HG02642 (cell line): ENCODE data around the gene MYCBP2.

Experiments
- ATAC-seq: cut with Tn5 transposase; IDR thresholded peaks from one replicate; pipeline ENCODE4 v1.9.1; 2021; ENCODE audit warnings: mild to moderate bottlenecking; ENCODE audit not compliant: unreplicated experiment, poor library complexity

The MYCBP2 gene

DNA sequence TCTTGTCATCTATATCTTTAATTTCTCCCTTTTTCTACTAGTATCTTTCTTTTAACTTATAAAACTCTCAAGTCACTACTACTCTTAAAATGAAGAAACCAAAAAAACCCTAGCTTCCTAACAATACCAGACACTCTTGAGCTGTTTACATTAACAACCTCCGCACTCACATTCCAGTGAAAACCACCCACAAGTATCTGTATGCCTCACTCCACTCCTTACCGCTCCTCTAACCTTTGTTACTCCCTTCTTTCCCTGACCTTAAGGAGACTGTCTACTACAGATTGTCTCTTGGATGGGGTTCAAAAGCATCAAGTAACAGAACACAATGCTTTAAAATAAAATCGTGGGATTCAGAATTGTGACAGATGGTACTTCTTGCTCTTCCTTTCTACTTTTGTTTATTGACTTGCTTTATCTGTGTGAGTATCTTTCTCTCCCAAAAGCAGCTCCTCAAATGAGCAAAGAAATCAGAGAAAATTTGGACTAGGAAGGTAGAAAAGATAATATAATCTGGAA lies 189.9 kb downstream of the MYCBP2 start:
- no peak for ATAC-seq

DNA sequence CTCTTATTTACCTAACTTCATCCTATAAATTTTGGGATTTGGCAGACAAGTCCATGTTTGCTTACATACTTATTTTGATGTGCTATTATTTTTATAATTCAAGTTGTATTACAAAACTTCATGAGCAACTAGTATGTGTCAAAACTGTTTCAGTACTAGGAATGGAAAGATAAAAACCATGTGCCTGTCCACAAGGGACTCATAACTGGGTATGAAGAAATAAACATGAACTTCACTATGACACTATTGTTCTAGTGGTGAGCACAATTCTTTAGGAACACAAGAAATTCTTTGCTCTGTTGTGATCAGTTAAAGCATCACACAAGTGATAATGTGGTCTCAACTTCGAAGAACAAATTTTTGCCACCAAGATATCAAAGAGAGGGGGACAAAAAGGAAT lies 202.5 kb downstream of the MYCBP2 start:
- ATAC-seq = no peak

DNA sequence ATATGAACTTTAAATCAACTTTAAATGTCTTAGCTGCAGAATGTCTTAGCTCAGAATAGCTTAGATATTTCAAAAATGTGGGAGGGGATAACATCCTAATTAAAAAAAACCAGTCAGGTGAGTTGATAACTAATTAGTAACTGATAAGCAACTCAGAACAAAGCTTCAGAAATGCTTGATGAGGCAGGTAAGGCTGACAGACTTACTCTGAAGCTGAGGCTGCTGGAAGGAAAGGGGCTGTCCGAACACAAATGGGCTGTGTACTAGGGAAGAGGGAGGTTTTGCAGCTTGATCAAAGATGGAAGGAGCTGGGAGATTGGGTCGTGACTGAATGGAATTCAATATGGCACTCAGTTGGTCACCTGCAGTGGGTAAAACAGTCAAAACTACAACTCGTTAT lies 208.8 kb downstream of the MYCBP2 start:
- no peak for ATAC-seq

DNA sequence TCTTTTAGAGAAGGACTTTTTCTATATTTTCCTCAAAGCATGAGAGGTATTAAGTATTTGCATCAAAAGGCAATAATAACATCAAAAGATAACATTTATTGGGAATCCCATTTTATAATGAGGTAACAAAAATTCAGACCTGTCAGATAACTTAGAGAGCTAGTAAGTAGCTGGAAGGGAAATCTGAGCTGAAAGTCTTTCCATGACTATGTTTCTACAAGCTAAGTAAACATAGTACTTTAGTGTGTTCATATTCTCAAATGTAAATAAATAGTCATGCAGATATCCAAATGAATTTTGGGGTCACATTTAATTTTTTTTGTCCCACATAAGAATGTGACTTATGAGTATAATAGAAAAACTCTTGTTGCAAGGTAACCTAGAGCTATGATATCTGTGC lies 212.6 kb downstream of the MYCBP2 start:
- ATAC-seq = no peak

DNA sequence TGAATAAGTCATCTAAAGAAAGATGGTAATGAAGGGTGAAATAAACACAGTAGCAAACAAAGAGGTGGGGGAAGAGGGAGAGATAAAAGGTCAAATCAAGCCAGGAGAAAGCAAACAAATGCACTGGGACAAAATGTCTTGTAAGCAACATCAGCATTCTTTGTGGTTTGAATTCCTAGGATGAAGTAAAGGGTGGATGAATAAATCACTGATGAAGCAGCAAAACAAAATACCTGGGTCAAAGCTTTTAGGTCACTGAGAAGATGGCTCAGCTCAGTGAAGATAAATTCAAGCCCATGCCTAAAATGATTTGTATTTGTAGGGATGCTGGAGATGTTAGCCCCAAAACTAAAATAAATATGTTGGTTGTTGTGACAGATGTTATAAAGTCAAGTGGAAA lies 213.4 kb downstream of the MYCBP2 start:
- no peak for ATAC-seq

DNA sequence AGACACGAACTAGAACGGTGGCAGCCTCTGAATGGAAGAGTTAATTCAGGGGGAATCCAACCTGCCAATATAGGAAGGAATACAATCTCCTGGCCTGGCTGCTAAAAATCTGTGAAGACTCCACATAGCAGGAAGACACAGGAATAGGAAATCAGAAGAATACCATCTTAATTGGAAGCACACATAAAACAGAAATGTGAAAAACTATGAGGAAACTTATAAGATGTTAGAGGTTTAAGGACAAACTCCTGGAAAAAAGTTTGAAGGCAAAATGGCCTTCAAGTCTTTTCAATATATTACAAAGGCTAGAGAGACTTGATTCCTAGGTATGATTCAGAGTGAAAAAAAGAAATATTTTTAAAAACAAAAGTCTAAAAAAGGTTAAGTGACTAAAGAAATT lies 221.8 kb downstream of the MYCBP2 start:
- ATAC-seq = no peak

DNA sequence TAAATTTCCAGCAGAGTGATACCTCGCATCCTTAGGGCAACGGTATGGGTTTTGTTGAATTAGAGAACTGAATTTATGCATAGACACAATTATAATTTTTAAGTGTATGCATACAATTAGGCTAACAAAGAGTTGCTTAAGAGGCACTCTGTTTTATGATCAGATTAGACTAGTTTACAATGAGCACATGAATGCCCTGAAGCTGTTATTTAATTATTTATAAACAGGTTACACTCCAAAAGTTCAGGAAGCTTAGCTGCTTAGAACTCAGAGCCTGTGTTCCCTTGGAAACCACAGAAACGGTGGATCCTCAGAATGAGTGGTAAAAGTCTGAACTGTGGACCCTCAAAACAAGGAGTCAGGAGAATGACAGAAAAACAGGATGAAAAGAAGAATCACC lies 227.5 kb downstream of the MYCBP2 start:
- ATAC-seq = no peak

DNA sequence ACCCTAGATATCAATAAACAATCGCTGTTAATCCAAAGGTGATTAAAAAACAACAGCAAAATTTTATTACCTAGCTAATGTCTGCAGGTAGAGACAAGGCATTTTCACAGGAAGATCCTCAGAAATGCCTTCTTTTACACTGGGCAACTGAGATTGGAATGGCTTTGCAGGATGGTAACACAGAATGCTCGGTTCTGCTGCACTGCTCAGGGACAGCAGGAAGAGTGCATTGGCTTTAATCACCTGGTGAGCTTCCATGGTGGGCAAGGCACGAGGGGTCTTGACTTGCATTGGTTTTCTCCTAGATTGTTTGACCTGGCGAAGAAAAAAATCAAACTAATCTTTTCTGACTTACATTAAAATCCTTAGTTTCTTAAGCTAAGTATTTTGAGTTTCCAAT lies 231.6 kb downstream of the MYCBP2 start:
- no peak for ATAC-seq

DNA sequence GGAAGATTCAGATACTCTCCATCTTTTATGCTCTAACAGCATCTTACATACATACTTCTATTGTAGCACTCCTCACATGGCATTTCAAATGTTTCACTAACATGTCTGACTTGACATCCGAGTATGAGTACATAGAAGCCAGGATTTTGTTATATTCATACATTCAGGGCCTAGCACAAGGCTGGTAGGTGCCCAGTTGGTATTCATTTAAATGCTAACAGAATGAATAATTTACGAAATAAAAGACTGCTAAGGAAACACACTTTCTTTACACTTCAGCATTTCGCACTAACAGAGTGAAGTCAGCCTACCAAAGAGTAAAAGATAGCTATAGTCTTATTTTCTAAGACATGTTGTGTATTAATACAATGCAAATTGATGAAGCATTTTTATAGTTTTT lies 232.1 kb downstream of the MYCBP2 start:
- no peak for ATAC-seq

DNA sequence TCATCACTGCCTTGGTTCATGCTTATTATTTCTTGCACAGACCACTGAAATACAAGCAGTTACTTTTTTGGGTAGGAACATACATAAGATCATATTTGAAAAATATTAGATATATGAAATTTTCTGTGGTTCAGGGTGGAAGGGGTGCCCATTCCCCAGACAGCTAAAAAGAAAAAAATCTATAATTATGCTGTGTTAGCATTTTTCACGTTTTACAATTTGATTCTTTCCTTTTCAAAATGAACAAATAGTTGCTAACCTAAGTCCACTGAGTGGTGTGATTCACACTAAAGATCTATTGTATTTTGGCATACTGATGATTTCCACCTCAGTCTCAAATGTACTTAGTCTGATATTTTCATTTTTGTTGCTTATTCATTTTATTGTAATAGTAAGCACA lies 233.2 kb downstream of the MYCBP2 start:
- no peak for ATAC-seq

DNA sequence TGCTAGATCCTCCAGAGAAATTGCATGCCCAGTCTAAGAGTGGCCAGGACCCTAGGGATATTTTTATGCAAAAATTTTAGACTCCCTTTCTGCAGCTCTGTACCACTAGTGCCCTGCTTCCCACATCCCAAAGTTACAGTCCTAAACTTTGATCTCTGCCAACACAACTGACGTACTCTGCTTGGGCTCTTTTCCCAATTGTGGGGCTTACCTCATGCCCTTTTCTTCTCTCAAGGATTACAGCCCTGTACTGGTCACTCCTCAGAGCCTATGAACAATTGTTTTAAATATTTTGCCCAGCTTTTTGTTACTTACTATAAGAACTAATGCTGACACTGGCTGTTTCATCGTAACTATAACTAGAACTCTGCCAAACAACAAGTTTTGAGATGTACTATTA lies 242.1 kb downstream of the MYCBP2 start:
- no peak for ATAC-seq

DNA sequence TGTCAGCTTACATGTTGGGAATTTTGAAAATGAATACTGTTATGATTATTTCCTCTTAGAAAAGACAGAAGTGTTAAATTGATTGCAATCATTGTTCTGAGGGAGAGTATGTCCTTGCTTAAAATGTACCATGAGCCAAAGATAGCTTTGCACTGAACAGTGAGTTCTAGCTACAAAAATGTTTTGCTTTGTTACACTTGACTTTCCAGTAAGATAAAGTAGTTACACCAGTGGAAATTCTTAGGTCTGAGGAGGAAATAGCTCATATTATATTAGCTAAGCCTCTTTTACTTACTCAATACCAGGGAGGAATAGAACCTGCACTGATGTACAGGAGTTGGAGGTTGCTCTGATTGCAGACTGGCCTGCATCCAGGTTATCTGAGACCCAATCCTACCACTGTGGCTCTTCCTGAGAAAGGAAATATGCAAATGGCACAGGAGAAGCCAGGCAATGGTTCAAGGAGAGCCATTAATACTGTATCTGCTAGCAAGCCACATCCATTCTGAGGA lies 246.9 kb downstream of the MYCBP2 start:
- ATAC-seq = no peak

DNA sequence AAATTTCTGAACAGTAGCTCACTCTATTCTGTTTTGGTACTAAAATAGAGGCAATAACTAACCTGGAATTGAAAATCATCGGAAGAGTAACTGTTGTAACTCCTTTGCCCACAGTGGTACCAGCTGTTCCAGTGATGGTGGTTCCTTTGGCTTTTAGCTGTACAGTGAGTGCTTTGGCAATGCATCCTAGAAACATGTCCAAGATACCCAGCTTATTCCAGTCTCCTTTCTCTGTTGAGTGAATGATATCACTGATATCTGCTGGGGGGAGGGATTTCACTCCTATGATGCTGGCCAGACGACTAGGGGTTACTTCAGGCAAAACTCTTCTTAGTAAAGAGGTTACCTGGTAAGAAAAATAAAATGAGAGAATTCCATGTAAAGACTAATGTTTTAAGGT lies 259.4 kb downstream of the MYCBP2 start:
- no peak for ATAC-seq

DNA sequence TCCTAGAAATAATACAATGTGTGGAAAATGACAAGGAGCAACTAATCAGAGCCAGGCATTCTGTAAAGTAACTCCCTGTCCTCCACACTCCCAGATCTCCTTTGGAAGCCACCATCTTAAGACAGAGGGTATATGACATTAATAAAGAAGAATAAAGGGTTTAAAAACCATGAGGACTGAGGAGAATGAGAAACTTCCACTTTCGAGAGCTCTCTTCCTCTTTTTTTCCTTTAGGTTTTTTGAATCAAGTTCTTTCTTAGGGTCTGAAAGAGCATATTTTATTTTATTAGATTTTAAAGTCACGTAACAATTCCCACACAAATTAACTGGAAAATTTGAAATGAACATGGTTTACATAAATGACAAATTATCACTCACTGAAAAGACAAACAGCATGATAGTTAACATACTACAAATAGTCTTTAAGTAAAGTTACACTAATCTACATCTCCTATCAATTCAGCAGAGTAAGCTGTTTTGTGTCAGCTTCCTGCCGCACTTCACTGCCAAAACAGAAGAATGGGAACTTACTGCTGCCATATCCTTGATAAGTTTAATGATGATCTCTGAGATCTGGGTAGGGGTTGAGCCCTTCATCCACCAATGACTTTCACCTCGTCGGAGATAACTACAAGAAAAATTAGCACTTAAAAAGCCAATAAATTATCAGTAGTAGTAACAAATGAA lies 261.3 kb downstream of the MYCBP2 start:
- ATAC-seq = no peak

DNA sequence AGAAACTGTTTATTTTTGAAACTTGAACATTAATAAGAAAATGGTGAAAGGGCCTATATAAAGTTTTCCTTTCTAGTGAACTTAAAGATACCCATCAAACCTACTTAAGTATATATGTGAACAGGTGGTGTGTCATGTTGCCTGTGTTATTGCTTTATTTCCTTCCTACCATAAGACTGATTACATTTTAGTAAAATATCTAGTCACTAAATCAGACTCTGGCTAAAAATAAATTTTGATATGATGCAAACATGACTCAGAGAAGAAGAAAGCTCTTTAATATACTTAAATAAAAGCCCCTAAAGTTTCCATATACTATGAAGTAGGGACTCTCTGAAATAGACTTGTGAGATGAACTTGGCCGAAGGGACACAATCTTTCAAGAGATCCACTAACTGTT lies 264.8 kb downstream of the MYCBP2 start:
- ATAC-seq = no peak

DNA sequence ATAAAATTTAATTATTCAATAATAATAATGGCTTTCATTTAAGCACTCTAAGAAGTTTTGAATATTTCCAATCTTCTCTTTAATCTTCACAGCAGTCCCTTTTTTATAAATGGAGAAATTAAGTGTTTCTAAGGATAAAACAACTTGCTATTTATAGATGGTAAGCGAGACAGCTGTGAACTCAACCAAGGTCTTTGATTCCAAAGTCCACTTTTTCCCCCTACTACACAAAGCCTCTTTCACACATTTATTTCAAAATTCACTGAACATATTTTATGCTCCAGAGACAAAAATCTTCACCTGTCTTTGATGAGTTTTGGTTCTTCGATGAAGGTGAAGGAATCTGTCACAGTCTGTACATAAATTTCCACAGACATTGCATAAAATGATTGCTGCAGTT lies 265.5 kb downstream of the MYCBP2 start:
- no peak for ATAC-seq

DNA sequence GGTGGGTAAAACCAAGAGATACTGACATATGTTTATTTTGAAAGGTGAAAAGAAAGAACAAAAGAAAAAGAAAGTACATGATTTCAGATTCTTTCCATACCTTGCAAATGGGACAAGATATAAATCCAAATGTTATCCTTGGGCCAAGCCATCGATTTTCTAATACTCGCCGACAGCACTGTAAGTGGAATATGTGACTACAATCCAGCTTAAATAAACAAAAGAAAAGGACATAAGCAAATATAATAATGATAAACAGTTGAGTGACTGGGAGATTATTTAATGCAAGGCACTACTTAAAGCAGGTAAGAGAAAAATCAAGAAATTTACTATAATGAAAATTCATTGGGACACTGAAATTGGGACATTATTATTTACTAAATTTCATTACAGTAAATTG lies 270.0 kb downstream of the MYCBP2 start:
- no peak for ATAC-seq

DNA sequence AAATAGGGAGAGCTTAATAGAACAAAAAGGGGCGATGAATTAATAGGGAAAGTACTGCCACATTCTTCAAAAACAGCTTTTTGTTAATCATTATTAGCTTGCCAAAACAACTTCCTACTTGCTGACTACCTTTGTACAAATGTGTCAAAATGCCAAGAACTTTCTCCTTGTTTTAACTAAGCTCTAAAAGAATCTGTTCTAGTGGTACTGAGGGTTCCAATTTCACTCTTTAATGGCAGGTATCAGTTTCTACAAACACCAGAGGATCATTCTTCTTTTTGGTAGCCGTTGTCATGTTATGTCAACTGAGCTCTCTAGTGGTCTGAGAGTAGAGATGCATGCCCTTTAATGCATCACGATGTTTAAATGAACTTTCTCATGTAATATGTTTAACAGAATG lies 270.5 kb downstream of the MYCBP2 start:
- ATAC-seq = no peak

DNA sequence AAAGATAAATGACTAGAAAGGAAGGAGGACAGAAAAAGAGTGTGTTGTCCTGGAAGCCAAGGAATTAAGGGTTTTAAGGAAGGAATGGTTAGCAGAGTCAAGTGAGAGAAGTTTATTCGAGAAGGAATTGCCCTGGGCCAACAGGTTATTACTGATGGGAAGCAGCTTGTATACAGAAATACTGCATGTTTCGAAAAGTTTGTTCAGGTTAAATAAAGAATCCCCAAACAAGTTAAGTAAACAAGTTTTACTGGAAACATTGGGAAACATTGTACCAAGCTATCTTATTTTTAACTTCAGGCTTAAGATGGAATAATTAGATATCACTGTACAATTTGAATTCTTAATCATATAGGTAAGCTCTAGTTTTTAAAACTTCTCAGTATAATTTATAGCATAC lies 271.7 kb downstream of the MYCBP2 start:
- ATAC-seq = no peak

DNA sequence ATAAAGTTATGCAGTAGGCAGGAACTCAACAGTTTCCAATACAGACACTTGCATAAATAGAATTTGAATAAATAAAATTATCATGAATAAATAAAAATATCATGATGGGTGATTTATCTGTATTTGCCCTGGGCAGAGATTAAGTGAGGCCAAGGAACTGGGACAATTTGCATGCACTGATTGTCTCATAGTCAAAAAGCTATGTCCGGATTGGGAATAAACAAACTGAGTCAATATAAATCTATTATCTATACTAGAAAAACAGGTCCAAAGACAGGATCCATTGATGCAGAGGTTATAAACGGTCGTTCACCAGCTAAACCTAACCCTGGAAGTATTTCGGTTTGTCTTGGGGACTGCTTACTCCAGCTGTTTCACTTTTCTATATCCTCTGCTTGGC lies 273.7 kb downstream of the MYCBP2 start:
- no peak for ATAC-seq

DNA sequence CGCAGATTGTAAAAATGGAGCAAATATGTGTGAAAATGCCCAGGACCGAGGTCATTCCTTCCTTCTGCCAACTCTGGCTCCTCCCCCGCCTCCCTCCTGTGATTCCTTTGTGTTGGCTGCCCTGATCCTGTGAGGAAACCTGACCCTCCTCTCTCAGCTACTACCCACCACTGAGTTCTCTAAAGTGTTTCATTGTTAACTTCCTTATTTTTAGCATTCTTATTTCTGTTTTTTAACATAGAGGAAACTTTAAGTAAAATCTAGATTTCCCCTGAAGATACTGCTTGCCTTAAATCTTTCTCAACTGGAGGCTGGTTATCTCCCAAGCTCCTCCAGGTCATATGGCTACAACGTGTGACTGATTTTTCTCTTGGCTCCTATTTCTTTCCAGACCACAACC lies 278.2 kb downstream of the MYCBP2 start:
- no peak for ATAC-seq

DNA sequence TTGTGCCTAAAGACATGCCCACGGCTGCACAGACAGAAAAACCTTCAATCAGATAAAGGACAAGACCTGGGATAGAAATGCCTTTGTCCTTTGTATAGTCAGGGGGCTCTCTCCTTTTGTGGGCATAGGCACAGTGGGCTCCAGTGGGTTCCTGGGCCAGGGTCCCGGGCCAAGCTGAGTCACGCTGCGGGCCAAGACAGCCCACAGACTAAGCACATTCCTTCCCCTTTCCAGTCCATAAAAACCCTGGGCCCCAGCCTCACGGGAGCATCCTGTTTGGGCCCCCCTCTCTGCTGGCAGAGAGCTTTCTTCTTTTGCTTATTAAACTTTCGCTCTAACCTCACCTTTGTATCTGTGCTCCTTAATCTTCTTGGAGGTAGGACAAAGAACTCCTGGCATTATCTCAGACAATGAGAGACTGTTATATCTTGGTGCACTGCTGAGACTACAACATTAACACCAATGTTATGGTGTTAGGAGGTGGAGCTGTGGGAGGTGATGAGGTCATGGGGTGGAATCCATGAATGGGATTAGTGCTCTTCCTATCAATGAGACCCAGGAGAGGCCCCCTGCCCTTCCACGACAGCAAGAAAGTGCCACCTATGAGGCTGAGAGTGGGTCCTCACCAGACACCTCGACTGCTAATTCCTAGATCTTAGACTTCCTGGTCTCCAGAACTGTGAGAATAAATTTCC lies 279.1 kb downstream of the MYCBP2 start:
- no peak for ATAC-seq
